Measurements from ENCODE around the gene PRKG1. TPM values are rescaled to one million over a fixed set of nuclear protein-coding genes. Genes with fewer than 3 reads are reported as not detected.

Gene PRKG1
- total and polyA plus RNA-seq, 2 experiments from 2014 or later: 18.2 to 21.1 TPM

GRCh38 chr10:51691135-51691534 is 616.8 kb downstream of the PRKG1 start:
- DNase-seq (ENCODE audit: low spot score) (no peak), ATAC-seq (no peak)
- H3K4me2 ChIP-seq: no peak overlapping the region
- H3K9me2 ChIP-seq (ENCODE audit: insufficient read depth): no peaks in the 10 kb centered on the region
- no peaks in the 10 kb centered on the region for H3K27me3 ChIP-seq (ENCODE audit: insufficient read depth)
- H3K36me3 ChIP-seq (ENCODE audit: insufficient read depth): no peaks in the 10 kb centered on the region
- H3K4me1 Mint-ChIP-seq: peaks cover 5% of the 10 kb centered on the region
- peaks cover 8% of the 10 kb centered on the region for H3K36me3 Mint-ChIP-seq (ENCODE audit: low read depth)
- H3K4me1 ChIP-seq (ENCODE audit: insufficient read depth): peaks cover 2% of the 10 kb centered on the region; the same call in 1 of the 2 replicates
- TF ChIP-seq POLR2AphosphoS5 (IDR thresholded peaks at IDR 0.05; ENCODE audit: low read depth) (no peak), EZH2 (IDR thresholded peaks at IDR 0.05; ENCODE audit: low read depth, unreplicated experiment) (no peak), NANOG (IDR thresholded peaks at IDR 0.05; ENCODE audit: borderline replicate concordance) (no peak), CREB1 (CRISPR knock-in tag; IDR thresholded peaks at IDR 0.05; ENCODE audit: low read depth) (no peak), STAT1 (IDR thresholded peaks at IDR 0.05; ENCODE audit: unreplicated experiment) (no peak)
- H3K4me3 ChIP-seq: no peak overlapping the region
- H3K4me3 Mint-ChIP-seq: no peak overlapping the region
- no peaks in the 10 kb centered on the region for H3F3A ChIP-seq (replicated peaks; ENCODE audit: low read depth)
- no peaks in the 10 kb centered on the region for H4K20me1 ChIP-seq (replicated peaks; ENCODE audit: insufficient read depth)
- H3K27me3 Mint-ChIP-seq (ENCODE audit: insufficient read depth, low read depth, poor library complexity): no peaks in the 10 kb centered on the region
- H3K79me2 ChIP-seq (replicated peaks; ENCODE audit: insufficient read depth): no peaks in the 10 kb centered on the region
- H3K9me3 Mint-ChIP-seq: peaks cover 8% of the 10 kb centered on the region
- H3K27ac ChIP-seq (ENCODE audit: low read depth): no peak overlapping the region
- no peak overlapping the region for H3K27ac Mint-ChIP-seq
- no peak overlapping the region for H2AFZ ChIP-seq

- Histone ChIP-seq H3K4me2 (no peak overlapping the region), H2AFZ (no peak overlapping the region)
- no peak overlapping the region for H3K27ac Mint-ChIP-seq
- TF ChIP-seq EZH2phosphoT487 (IDR thresholded peaks at IDR 0.05; ENCODE audit: unreplicated experiment): no peak
- no peak for TF ChIP-seq REST (IDR thresholded peaks at IDR 0.05; ENCODE audit: unreplicated experiment)
- no peak for TF ChIP-seq STAT1 (IDR thresholded peaks at IDR 0.05; ENCODE audit: unreplicated experiment)
- TF ChIP-seq ZNF114 (CRISPR knock-in tag; IDR thresholded peaks at IDR 0.05): no peak
- no peak for TF ChIP-seq ETS1 (IDR thresholded peaks at IDR 0.05)
- TF ChIP-seq EZH2 (IDR thresholded peaks at IDR 0.05; ENCODE audit: low read depth, unreplicated experiment): no peak
- no peak for TF ChIP-seq ZNF462 (CRISPR knock-in tag; IDR thresholded peaks at IDR 0.05)
- TF ChIP-seq POLR2AphosphoS5 (IDR thresholded peaks at IDR 0.05; ENCODE audit: low read depth): no peak
Measured at GRCh38 chr10:51694086-51694768, 619.9 kb downstream of the PRKG1 start.

More at GRCh38 chr10:51694086-51694768, 619.9 kb downstream of the PRKG1 start:
- Histone ChIP-seq H4K20me1 (replicated peaks; ENCODE audit: insufficient read depth) (peaks cover 5% of the 10 kb centered on the region; the same call in 1 of the 2 replicates), H3K27me3 (ENCODE audit: insufficient read depth) (no peaks in the 10 kb centered on the region), H3F3A (replicated peaks; ENCODE audit: low read depth) (no peaks in the 10 kb centered on the region), H3K27ac (ENCODE audit: low read depth) (no peak overlapping the region), H3K9me2 (ENCODE audit: insufficient read depth) (no peaks in the 10 kb centered on the region), H3K4me3 (no peak overlapping the region), H3K79me2 (replicated peaks; ENCODE audit: insufficient read depth) (peaks cover 31% of the 10 kb centered on the region), H3K36me3 (ENCODE audit: insufficient read depth) (no peaks in the 10 kb centered on the region), H3K4me1 (ENCODE audit: insufficient read depth) (0 out of 2 replicates have a peak, but pooled peaks cover 6% of the 10 kb centered on the region)
- no peaks in the 10 kb centered on the region for H3K27me3 Mint-ChIP-seq (ENCODE audit: insufficient read depth, low read depth, poor library complexity)
- peaks cover 27% of the 10 kb centered on the region for H3K4me1 Mint-ChIP-seq
- no peak overlapping the region for H3K4me3 Mint-ChIP-seq
- H3K9me3 Mint-ChIP-seq: peaks cover 2% of the 10 kb centered on the region; the same call in 2 of the 3 replicates
- DNase-seq (ENCODE audit: low spot score) (no peak), ATAC-seq (no peak)
- H3K36me3 Mint-ChIP-seq (ENCODE audit: low read depth): peaks cover 21% of the 10 kb centered on the region

Data from GM23338 (cell line).